Renal cortex interstitium (tissue), 11 donors: Measurements from ENCODE around the gene CDH9. TPM values are rescaled to one million over a fixed set of nuclear protein-coding genes. Genes with fewer than 3 reads are reported as not detected.
"Not testable (repeated sequence)": the region's sequence is repeated elsewhere in the genome, so short reads cannot be mapped to it uniquely, and the experiment has no call there.

Source experiments
- DNase-seq, 11 donors: peaks; one replicate each; pipeline ENCODE4 v3.0.0-alpha.2; 2013; ENCODE audit warnings: low read depth in 9 of 11, low spot score in 4 of 11; ENCODE audit errors: extremely low read depth in 1 of 11
- polyA plus RNA-seq, 3 donors: library from polyadenylated mRNA; unstranded; fragments of 120-200 nt; gene quantifications; one replicate each; pipeline ENCODE4 v1.2.1, GENCODE V29; 2013; ENCODE audit not compliant: insufficient read length in 3 of 3

Gene CDH9
- polyA plus RNA-seq, 3 donors = 9.0 to 11.9 (median 9.8) TPM

DNA sequence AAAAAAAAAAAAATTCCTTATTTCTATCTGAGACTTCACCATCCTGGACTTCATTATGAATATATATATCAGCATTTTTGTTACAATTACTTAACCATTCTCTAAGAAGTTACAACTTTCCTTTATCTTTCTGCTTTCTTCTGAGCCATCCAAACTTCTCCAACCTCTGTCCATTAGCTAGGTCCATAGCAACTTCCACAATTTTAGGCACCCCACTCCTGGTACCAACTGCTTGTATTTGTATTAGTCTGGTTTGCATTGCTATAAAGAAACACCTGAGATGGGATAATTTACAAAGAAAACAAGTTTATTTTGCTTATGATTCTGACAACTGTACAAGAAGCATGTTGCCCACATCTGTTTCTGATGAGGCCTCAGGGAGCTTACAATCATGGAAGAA lies 182.1 kb downstream of the CDH9 start:
- DNase-seq = no peak

- DNase-seq = not testable (repeated sequence)
Measured at GRCh38 chr5:26852450-26852849, 185.9 kb downstream of the CDH9 start.

DNA sequence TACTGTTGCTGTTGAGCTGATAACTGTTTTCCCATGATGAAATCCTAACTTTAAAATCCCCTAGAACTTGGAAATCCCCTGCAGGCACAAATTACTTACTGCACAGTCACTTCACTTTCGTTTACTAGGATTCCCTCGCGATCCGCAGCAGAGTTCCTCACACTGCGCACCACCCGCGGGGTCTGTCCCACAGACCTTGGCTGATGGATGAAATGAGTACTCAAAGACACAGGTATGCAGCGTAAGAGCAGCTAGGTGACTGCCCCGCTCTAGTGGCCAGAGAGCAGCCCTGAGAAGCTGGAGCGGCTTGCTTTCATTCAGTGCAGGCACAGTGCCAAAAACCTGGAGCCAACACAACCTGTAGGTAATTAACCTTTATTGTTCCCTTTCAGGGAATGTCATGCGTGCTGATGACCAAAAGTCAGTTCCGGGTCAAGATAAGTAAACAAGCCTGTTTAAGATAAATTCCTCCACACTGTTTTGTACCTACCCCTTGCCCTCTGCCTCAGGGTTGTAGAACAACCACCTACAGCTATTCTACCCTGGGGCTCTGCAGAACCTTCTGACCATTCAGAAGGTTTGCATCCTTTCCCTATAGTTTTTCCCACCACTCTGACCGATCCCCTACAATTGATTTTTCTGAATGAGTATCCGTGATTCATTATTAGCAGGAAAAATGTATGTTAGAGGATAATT lies 191.2 kb downstream of the CDH9 start:
- no peak for DNase-seq

DNA sequence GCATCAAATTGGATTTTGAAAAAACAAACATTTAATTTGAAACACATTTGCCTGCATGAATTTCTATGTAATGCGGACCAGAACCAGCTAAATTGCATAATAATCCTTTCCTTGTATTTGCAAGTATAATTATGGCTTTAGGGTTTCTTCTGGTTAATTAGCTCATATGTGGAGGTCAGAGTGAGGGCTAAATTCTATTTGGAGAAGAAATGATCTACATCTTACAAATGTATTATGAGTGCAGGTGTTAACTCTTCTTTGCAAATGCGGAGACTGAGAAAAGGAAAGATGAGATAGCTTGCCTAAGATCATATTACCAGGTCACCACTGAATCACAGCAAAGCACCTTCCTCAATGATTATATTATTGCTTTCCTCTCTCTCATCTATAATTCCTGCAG lies 194.7 kb downstream of the CDH9 start:
- no peak for DNase-seq

- DNase-seq = no peak
Measured at GRCh38 chr5:26833596-26833995, 204.8 kb downstream of the CDH9 start.
